Activated effector memory CD4-positive, alpha-beta T cell treated with Interleukin-2 at 50 U/mL for 16 hours (primary cell): ENCODE results near the gene ID2.

Experiments used
- DNase-seq: peaks from one replicate; pipeline ENCODE4 v3.0.0-alpha.2; 2020

ID2 gene, protein sequence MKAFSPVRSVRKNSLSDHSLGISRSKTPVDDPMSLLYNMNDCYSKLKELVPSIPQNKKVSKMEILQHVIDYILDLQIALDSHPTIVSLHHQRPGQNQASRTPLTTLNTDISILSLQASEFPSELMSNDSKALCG

DNA sequence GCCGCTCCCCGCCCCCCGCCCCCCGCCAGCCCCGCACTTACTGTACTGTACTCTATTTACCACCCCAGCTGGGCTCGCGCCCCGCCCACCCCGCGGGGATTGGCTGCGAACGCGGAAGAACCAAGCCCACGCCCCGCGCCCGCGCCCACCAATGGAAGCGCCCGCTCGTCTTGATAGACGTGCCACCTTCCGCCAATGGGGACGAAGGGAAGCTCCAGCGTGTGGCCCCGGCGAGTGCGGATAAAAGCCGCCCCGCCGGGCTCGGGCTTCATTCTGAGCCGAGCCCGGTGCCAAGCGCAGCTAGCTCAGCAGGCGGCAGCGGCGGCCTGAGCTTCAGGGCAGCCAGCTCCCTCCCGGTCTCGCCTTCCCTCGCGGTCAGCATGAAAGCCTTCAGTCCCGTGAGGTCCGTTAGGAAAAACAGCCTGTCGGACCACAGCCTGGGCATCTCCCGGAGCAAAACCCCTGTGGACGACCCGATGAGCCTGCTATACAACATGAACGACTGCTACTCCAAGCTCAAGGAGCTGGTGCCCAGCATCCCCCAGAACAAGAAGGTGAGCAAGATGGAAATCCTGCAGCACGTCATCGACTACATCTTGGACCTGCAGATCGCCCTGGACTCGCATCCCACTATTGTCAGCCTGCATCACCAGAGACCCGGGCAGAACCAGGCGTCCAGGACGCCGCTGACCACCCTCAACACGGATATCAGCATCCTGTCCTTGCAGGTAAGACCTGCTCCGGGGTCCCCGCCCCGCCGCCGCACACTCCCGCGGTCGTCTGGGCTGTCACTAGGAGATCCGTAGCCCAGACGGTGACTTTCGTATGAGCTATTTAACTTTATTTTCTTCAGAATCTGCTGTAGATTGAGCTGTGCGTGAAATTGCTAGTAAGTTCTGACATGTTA is at the start of gene ID2:
ID2 (plus strand) TSS at position 271 of the 907 bp plus-strand sequence; CDS start at position 381, 110 bp downstream.
- DNase-seq: peak; percentile 99

DNA sequence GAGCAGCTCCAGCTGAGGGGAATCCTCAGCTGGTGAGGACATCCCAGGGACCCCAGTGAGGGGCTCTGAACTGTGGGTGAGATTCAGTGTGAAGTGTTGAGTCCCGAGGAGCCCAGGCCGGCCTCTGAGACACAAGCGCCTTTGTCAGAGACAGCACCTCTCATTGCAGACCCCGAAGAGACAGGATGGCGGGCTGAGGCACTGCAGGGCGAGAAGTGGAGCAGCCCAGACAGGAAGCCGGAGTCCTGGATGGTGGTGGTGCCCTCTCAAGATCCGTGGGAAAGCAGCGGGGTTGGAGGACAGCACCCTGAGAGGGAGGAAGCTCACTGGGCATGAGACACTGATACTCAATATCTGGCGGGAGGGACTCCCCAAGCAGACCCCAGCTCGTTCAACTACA is 49.1 kb upstream of the ID2 start:
- DNase-seq: no peak

DNA sequence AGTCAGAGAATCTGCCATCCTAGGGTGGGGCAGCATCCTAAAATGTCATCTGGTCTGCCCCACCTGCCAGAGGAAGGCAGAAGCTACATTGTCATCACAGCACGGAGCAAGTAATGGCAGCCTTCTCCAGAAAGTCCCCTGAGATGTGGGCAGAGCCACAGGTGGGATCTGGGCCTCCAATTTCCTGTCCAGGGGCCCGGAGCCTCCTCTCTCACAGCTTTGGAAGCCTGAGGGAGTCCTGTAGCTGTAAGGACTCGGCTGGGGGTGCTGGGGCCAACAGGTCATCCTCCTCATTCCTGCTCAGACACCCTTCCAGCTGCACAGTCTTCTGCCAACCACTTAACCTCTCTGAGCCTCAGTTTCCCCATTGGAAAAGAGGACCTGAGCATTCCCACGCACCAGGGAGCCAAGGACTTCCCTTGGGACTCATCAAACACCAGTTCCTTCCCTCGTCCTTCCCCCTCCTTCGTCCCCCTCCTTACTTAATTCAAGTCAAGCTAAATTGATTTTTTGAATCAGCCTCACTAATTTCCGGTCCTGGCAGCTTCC is 48.6 kb upstream of the ID2 start:
- DNase-seq: no peak

DNA sequence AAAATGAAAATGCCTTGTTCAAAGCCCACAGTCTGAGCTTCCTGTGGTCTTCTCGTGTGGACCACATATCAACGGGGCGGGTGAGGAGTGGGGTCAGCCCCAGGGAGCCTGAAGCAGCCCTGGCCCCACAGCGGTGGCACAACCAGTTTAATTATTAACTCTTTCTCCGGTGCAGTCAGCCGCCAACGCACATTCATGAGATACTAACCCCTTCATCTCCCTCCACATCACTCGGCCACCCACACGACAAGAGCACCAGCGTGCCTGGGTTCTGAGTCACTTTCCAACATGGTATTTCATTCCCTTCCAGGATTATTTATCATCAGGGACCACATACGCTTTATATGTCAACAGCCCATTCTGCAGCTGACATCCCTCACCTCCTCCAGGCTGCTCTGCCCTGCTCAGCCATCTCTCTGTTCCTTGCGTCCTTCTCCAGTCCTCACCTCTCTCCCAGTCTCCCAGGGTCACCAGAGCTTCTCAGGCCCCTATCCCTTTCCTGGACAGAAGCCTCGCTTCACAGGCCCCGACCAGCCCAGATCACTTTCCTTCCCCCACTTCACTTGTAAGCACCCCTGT is 48.0 kb upstream of the ID2 start:
- DNase-seq: no peak

DNA sequence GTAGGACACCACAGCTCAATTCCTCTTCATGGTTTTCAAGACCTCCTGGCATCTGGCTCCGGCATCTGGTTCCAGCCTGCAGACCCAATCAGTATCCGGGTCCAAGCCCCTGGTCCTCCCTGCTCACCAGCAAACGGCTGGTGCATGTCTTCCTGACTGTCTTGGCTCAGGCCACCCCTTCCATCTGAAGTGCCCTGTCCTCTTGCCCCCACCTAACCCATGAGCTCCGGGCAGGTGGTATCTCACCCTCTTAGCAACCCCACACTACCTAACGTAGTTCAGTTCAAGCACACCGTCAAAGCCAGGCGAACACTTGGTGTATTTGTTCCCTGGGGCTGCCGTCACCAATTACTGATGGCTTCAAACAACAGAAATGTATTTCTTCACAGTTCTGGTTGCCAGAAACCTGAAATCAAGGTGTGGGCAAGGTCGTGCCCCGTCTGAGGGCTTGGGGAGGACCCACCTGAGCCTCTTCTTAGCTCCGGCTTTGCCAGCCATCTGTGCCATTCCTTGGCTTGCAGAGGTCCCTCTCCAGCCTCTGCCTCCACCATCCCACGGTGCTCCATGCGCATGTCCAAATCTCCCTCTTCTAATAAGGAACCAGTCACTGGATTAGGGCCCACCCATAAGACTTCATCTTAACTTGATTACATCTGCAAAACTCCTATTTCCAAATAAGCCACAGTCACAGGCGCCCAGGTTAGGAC is 47.2 kb upstream of the ID2 start:
- DNase-seq: no peak

DNA sequence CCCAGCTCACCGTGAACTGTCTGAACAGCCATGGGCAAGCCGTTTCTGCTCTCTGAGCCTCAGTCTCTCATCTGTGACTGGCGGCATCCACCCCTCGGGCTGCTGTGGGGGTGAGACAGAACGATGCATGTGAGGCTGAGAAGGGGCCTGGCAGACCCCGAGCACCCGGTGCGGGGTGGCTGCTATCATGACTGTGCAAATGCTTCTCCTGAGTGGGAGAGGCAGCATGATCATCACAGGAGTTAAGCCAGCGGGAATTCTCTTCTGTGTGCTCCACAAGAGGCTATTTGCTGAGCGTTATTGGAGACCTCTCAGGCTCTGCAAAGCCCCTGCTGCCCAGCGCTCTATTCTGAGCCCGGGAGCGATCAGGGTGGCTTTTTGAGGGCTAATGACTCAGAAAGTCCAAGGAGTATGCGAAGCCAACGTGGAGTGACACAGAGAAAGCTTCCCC is 45.8 kb upstream of the ID2 start:
- DNase-seq: no peak

DNA sequence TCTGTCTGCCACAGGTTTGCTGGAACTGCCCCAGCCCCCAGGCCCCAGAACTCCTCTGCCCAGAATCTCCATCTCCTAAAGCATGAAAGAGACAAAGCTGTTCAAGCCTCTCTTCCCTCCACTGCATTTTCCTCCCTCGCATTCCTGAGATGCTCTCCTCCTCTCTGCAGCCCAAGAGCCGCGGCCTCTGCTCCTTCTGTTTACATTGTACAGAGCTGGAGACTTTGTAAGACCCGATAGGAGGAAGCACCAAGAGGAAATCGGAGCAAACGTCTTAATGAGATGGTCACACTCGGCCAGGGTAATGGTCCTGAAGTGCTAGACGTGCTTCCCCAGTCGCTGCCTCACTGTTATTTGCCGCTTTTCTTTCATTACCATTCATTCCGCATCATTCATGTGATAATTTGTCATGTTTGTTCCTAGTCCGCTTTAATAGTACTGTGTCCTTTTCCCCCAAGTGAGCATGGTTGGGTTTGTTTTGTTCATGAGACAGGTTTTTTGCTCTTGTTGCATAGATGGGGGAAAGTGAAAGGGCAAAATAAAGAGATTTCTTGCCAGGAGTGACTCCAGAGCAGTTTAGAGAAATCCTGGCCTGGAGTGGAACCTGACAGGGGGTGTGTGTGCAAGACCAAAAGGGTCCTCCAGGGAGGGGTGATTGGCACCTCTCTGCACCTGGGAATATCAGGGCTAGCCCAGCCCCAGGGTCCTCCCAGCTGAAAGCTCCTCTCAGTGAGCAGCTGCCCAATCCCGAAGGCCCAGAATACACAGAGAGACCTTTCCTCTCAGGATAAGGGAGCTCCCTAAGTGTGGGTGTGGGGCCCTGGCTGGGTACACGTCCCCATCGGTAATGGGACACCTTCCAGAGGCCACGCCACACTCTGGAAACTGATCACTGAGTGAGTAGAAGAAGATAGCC is 44.9 kb upstream of the ID2 start:
- no peak for DNase-seq

DNA sequence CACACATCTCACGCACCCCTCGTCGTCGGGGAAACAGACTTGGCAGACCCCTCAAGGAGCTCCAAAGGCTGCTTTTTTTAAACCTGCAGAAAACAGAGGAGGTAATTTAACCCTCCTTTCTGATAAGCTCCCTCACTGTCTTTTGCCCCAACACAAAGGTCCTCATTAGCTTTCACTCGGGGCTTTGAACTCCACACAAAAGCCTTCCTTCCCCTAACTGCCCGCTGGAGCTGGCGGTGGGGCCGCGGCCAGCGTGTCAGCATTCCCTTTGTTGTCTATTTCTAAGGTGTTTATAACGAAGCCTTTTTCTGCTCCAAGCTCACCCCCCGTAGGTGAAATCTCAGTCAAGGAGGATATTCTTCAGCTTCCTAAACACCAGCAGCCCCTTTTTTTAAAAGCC is 43.5 kb upstream of the ID2 start:
- no peak for DNase-seq

DNA sequence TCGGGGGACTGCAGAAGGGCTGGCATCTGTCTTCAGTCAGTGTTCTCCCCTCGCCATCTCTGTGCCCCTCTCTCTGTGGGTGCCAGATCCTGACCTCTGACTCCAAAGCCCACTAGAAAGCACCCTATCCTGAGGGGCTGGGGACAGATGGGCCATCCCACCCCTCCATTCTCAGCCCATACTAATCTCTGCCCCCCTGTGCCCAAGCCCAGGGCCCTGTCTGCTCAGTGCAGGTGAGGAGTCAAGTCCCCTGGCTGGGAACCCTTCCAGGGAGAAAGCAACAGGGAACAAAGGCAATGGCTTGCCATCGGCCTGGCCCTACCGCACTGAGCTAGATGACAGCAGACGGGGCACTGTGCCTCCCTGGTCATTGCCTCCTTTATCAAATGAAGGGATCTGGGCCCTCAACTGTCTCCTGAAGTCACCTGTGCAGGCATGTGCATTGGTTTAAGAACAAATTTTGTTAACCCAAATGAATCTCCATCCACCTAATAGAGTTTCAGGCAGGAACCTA is 42.7 kb upstream of the ID2 start:
- DNase-seq: no peak

DNA sequence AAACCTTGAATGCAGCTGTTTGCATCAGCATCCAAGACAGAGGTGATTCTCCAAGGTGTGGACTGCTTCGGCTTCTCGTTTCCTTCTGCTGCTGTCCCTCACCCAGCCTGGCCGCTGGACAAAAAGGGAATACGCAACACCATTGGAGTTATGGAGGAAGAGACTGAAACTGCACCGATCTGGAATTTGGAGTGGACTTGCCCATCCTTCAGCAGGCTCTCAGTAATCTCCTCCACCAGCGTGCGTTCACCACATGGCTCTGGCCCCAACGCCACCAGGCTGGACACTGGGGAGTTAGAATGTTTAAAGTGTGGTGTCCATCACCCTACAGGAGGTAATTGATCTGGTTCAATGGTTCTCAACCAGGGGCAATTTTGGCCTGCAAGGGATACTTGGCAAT is 41.4 kb upstream of the ID2 start:
- no peak for DNase-seq

DNA sequence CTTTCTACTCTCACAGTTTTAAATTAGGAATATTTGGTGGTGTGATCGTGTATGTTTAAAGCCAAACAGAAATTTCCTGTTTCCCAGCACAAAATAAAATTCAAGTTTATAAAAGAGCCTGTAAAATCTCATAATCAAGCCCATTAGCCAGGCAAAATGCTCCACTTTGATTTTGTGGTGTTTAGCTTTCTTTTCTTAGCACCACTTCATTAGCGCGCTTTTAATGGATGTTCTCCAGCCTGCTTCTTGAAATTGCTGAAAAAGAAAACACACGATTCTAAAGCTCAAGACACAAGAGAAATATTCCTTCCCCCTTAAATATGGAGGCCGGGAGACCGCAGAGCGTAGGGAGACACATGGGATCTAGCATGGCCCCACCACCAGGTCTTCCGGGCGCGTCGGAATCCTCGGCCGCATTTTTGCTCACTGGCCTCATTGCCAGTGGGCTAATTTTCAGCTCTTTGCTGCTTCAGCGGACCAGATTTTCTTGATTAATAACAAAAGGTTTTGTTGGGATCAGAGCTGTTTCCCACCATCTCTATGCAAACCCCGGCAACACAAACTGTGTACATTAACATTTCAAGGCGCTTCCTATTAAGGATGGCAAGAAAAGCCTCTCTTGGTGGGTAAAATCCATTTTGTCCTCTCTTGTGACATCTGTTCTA is 40.4 kb upstream of the ID2 start:
- no peak for DNase-seq

DNA sequence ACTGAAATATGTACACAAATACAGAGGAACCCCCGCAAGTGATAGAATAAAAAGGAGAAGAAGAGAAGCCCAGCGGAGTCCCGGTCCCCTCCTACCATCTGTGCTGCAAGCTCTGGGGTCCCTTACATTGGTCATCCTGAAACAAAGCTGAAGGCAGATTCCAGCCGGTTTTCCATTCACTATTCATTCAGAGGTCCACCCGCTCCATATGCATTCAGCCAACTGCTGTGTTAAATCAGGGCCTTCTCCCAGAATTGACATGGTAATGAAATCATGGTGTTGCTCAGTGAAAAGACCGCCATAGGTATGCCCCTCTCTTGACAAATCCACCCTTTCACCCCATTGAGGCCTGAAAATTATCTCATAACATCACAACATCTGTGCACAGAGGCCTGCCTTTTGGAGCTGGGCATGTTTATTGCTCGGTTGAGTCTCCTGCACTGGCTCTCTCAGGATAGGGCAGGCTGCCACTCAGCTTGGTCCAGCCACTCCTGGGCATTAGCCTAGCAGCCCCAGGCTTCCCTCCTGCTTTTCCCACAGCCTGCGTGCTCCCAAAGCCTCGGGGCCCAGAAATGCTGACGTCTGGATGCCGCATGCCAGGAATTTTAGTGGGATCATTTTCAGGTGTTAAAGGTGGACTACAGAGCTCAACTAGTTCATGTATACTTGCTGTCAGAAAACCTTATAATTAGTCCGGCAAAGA is 39.3 kb upstream of the ID2 start:
- no peak for DNase-seq

DNA sequence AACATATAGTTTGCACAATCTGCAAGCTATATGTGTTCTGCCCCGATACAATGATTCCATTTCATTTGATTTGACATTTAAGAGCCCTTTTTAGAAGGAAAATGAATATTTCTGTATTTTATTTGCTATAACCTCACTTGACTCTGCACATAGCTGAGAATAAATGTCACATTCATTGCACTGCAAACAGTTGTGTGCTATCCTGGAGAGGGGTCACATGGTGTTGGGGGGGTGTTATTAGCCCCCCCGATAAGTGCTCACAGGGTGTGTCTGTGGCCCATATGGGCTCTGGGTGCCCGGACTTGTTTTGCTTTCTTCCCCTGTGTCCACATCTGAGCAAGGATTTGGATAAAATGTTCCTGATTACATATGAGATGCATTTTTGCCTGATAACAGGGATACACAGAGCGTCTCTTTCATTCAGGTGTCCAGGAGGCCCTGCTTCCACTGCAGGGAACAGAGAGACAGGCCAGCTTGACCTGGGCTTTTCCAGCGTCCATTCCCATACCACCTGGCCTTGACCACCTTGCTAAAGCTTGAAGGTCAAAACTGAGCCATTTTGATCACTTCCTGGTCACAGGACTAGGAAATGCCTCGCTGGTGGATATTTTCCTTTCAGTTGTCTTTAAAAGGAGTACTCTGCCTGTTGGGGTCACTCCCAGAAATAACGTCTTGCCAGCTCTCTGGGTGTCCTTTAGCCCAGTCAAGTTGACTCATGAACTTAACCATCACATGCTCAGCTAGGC is 38.4 kb upstream of the ID2 start:
- DNase-seq: no peak

DNA sequence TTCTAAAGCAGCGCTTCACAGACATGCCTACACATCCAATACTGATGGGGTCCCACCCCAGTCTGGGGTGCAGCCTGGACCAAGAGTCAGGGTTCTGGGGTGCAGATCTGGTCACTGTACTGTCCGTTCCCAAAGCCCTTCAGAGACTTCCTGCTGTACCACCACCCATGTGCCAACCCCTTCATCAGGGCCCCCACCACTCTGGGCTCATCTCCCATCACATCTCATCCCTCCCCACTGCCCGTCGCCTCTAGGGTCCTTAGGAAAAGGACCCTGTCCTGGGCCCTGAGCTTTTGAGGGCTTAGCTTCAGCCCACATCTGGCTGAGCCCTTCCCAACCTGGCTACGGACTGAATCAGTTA is 37.9 kb upstream of the ID2 start:
- no peak for DNase-seq

DNA sequence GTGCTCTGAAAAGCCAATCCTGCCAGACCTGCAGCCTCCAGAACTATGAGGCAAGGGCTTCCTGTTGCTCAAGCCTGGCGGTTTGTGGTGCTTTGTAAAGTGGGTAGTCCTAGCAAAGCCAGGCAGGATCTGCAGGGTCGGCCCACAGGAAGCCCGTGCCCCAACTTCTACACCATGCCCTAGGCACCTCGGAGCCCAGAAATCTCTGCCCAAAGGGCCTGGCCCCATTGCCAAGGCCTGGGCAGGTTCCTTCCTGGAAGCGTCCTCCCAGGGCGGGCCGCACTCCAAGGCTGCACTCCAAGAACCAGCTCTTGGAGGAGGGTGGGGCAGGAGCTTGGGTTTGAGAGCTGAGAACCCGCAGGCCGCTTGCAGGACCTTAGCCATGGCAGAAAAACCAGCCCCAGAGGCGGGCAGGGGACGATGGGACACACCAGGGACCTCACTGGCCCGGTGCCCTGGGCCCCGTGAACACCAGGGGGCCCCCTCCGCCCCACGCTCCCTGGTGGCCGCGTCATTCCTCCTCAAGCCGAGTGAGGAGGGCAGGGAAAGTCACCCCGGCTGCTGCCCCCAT is 37.2 kb upstream of the ID2 start:
- DNase-seq: no peak

DNA sequence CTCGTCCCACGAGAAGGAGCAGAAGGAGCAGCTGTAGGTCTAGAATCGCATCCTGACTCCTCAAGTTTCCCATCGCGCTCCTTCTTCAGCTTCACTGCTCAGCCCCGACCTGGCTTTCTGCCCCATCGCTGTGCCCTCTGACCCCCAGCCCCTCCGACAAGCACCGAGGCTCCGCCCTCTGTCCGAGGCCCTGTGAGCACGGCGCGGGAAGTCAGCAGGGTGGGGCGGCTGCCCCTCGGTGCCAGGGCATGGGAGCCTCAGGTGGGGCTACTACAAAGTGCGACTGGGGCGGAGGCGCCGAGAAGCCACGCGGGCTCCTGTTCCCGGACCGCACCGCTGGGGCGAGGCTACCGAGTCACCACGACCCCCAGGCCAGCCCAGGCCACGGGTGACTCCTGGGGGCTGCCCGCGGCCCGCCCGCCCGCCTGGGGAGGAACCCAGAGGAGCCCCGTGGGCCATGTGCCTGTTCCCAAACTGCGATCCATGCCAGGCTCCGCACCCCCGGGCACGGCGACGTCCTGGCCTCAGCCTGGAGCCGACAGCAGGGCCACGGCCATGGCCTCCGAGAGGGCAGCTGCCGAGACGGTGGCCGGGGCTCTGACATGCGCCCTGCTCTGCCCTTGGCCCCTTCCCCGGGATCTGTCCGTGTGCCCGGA is 36.6 kb upstream of the ID2 start:
- no peak for DNase-seq

DNA sequence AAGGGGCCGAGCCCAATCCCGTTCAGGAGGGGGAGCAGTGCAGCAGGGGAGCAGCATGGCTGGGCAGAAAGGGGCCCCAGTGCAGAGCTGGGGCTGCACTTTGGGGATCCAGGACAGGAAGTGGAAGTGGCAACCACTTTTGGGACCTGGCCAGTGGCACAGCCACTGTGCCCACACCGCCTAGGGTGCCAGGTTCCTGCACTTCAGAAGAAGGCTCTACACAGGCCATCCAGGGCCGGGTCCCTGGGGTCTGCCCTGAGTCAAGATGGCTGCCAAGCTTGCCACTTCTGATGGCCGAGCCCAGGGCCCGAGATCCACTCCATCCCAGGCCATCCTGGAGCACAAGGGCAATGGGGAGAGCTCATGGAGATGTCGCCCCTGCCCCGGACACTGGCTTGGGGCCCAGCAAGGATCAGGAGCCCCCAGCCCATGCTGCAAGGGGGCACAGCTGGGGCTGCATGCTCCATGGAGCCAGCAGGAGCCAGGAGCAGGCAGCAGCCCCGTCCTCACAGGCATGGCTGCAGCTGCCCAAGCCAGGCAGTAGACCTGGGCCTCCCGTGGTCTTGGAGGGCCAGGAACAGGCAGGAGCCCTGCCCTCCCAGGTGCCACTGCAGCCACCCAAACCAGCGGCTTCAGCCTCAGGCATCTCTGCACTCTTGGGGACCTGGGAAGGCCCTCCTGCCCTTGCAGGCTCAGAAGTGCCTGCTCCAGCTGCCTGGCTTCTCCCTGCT is 35.0 kb upstream of the ID2 start:
- no peak for DNase-seq

DNA sequence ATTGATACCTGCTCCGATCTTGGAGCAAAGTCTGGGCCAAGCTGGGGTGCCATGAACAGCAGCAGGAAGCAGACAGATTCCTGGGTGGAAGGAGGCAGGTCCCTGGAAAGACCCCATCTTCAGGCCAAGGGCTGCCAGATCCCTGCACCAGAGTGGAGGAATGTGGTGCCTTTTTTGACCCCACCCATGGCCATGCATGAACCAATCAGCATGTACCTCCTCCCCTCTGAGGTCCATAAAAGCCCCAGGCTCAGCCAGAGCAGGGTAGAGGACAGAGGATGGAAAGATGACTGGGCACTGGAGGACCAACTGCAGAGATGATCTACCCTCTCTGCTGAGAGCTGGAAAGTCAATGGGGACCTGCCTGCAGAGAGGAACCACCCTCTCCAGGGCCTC is 34.4 kb upstream of the ID2 start:
- DNase-seq: no peak
